OCI-LY7 (cell line): ENCODE measurements around the gene ESYT2. TPM values are rescaled to one million over a fixed set of nuclear protein-coding genes. Genes with fewer than 3 reads are reported as not detected.

ENCODE experiments used
- BruUV-seq: library from RNA; stranded (reverse); fragments of 400-500 nt; replicated peaks from 2 replicates; lab custom pipeline; 2021; lab: Mats Ljungman, UMichigan
- CTCF ChIA-PET: fragments of 300-600 bp; sonication (Branson Sonifier 250); formaldehyde crosslinking; loops from one replicate; lab custom pipeline; 2022; ENCODE audit warnings: antibody characterized with exemption; ENCODE audit not compliant: unreplicated experiment; lab: Charles Lee
- POLR2A ChIA-PET: fragments of 300-600 bp; sonication (Branson Sonifier 250); formaldehyde crosslinking; loops from one replicate; lab custom pipeline; 2022; ENCODE audit warnings: antibody characterized with exemption; lab: Charles Lee
- DNase-seq: peaks from one replicate; pipeline ENCODE4 v3.0.0-alpha.2; 2015; ENCODE audit warnings: low spot score
- H2AFZ ChIP-seq: fragments of 200-600 bp; sonication (generic), shearing (Covaris generic); 2 replicates; pipeline ENCODE4 v1.6.1; 2014; ENCODE audit warnings: mild to moderate bottlenecking, antibody characterized with exemption, low read length, moderate library complexity
- H3K27ac ChIP-seq: fragments of 200-600 bp; sonication (generic); 2 replicates; pipeline ENCODE4 v1.5.1; 2014; ENCODE audit warnings: mixed run types, low read depth, mild to moderate bottlenecking, moderate library complexity, low read length, inconsistent platforms; ENCODE audit not compliant: poor library complexity, severe bottlenecking
- H3K36me3 ChIP-seq: fragments of 200-600 bp; sonication (generic); 2 replicates; pipeline ENCODE4 v1.6.1; 2014; ENCODE audit warnings: mild to moderate bottlenecking, antibody characterized with exemption, low read length, moderate library complexity, mixed read lengths; ENCODE audit not compliant: insufficient read depth
- H3K4me1 ChIP-seq: fragments of 200-600 bp; sonication (generic); 2 replicates; pipeline ENCODE4 v1.5.1; 2014; ENCODE audit warnings: mild to moderate bottlenecking, low read length; ENCODE audit not compliant: insufficient read depth, poor library complexity, severe bottlenecking
- H3K4me2 ChIP-seq: fragments of 200-600 bp; sonication (generic); 2 replicates; pipeline ENCODE4 v1.6.1; 2014; ENCODE audit warnings: mild to moderate bottlenecking, low read length
- H3K4me3 ChIP-seq: fragments of 200-600 bp; sonication (generic); 2 replicates; pipeline ENCODE4 v1.5.1; 2014; ENCODE audit warnings: mild to moderate bottlenecking, low read depth, low read length; ENCODE audit not compliant: poor library complexity, severe bottlenecking
- H3K79me2 ChIP-seq: fragments of 200-600 bp; sonication (generic); 2 replicates; pipeline ENCODE4 v1.6.1; 2016; ENCODE audit warnings: low read depth, mild to moderate bottlenecking, low read length, moderate library complexity, mixed read lengths; ENCODE audit not compliant: insufficient read depth
- H3K9me2 ChIP-seq: fragments of 200-600 bp; sonication (generic); 2 replicates; pipeline ENCODE4 v1.6.1; 2016; ENCODE audit warnings: mild to moderate bottlenecking, low read length, mixed read lengths; ENCODE audit not compliant: insufficient read depth
- H3K9me3 ChIP-seq: fragments of 200-600 bp; sonication (generic); 2 replicates; pipeline ENCODE4 v1.6.1; 2014; ENCODE audit warnings: mild to moderate bottlenecking, mixed run types, low read length, mixed read lengths
- H4K20me1 ChIP-seq: fragments of 200-600 bp; sonication (generic); 2 replicates; pipeline ENCODE4 v1.6.1; 2014; ENCODE audit warnings: mild to moderate bottlenecking, antibody characterized with exemption, low read length, moderate library complexity, mixed read lengths; ENCODE audit not compliant: insufficient read depth
- CTCF ChIP-seq: fragments of 200-600 bp; sonication (generic); conservative IDR thresholded peaks from 2 replicates; pipeline ENCODE4 v1.5.1; 2014; ENCODE audit warnings: mild to moderate bottlenecking, antibody characterized with exemption, low read length, moderate library complexity, mixed read lengths
- EZH2phosphoT487 ChIP-seq: fragments of 200-600 bp; sonication (generic); IDR thresholded peaks from 2 replicates; pipeline ENCODE4 v1.6.1; 2018; ENCODE audit warnings: low read depth, borderline replicate concordance, mild to moderate bottlenecking, mixed run types, antibody characterized with exemption, low read length, moderate library complexity, mixed read lengths
- intact Hi-C: fragments of 100-400 bp; cut with micrococcal nuclease; formaldehyde crosslinking; loops from one replicate; pipeline ENCODE4 v1.10.0; 2022; ENCODE audit not compliant: unreplicated experiment
- total RNA-seq, 2 experiments: library from RNA; depleted of rRNA in 1 of 2; stranded (reverse); fragments of >200 nt in 1 of 2; shearing (Covaris generic) in 1 of 2; gene quantifications; 2 replicates each; pipeline ENCODE4 v1.2.3, GENCODE V29; 2014 to 2022

Gene ESYT2
- total RNA-seq, 2 experiments from 2014 or later: 24.2 to 33.7 TPM

GRCh38 chr7:158737064-158737695 lies 92.1 kb downstream of the ESYT2 start:
- Histone ChIP-seq H2AFZ (no peak overlapping the region), H3K4me3 (no peak overlapping the region), H3K79me2 (no peaks in the 10 kb centered on the region), H4K20me1 (no peaks in the 10 kb centered on the region), H3K9me2 (no peaks in the 10 kb centered on the region), H3K9me3 (no peaks in the 10 kb centered on the region), H3K4me2 (no peak overlapping the region), H3K4me1 (no peaks in the 10 kb centered on the region), H3K36me3 (peaks cover 17% of the 10 kb centered on the region), H3K27ac (no peak overlapping the region)
- DNase-seq: no peak
- ChIA-PET CTCF (no interaction called here), POLR2A (interaction anchor here (1.3 kb wide), 1 partner anchor 19 kb away, joined by 3 read pairs; no protein-coding TSS in a partner anchor)
- intact Hi-C loops: no loop called here
- no TSS peak for BruUV-seq
- TF ChIP-seq CTCF (no peak), EZH2phosphoT487 (no peak)

GRCh38 chr7:158735935-158736334 lies 93.4 kb downstream of the ESYT2 start:
- intact Hi-C loops: no loop called here
- H3K4me2 ChIP-seq: no peak overlapping the region
- TF ChIP-seq EZH2phosphoT487 (no peak), CTCF (no peak)
- H3K27ac ChIP-seq: no peak overlapping the region
- ChIA-PET POLR2A (no interaction called here), CTCF (no interaction called here)
- no peak for DNase-seq
- H3K36me3 ChIP-seq: peaks cover 8% of the 10 kb centered on the region
- no TSS peak for BruUV-seq
- no peaks in the 10 kb centered on the region for H3K9me2 ChIP-seq
- no peak overlapping the region for H2AFZ ChIP-seq
- no peak overlapping the region for H3K4me3 ChIP-seq
- H3K9me3 ChIP-seq: no peaks in the 10 kb centered on the region
- H3K4me1 ChIP-seq: no peaks in the 10 kb centered on the region
- no peaks in the 10 kb centered on the region for H3K79me2 ChIP-seq
- no peaks in the 10 kb centered on the region for H4K20me1 ChIP-seq

- Histone ChIP-seq H3K36me3 (peaks cover 6% of the 10 kb centered on the region; the same call in 1 of the 2 replicates), H3K9me3 (no peaks in the 10 kb centered on the region), H3K4me3 (no peak overlapping the region), H3K9me2 (no peaks in the 10 kb centered on the region), H4K20me1 (no peaks in the 10 kb centered on the region), H3K4me1 (no peaks in the 10 kb centered on the region), H3K4me2 (no peak overlapping the region), H2AFZ (no peak overlapping the region), H3K27ac (no peak overlapping the region), H3K79me2 (no peaks in the 10 kb centered on the region)
- no TSS peak for BruUV-seq
- no peak for TF ChIP-seq EZH2phosphoT487
- no peak for TF ChIP-seq CTCF
- CTCF ChIA-PET: no interaction called here
- no peak for DNase-seq
- POLR2A ChIA-PET: no interaction called here
- intact Hi-C loops: no loop called here
These were observed 94.4 kb downstream of the ESYT2 start for GRCh38 chr7:158734861-158735260.
